HCT116 (cell line): ENCODE measurements around the gene CCR7. TPM values are rescaled to one million over a fixed set of nuclear protein-coding genes. Genes with fewer than 3 reads are reported as not detected.

Source experiments
- ATAC-seq: fragments of 200-7000 bp; cut with Tn5 transposase; 2 replicates; pipeline ENCODE4 v1.9.1; 2020; ENCODE audit warnings: mild to moderate bottlenecking, moderate library complexity
- BruUV-seq: library from RNA; stranded (reverse); fragments of 400-500 nt; replicated peaks from 2 replicates; lab custom pipeline; 2021; lab: Mats Ljungman, UMichigan
- CTCF ChIA-PET: fragments of 300-600 bp; sonication (Branson Sonifier 250); formaldehyde crosslinking; loops from one replicate; lab custom pipeline; 2021; ENCODE audit warnings: antibody characterized with exemption; lab: Charles Lee
- POLR2A ChIA-PET: fragments of 300-600, 350-600 bp; sonication (Branson Sonifier 250); formaldehyde crosslinking; loops from one replicate; lab custom pipeline; 2021; ENCODE audit warnings: antibody characterized with exemption; lab: Charles Lee
- RAD21 ChIA-PET, 2 experiments: fragments of 300-600 bp; sonication (Branson Sonifier 250); formaldehyde crosslinking; loops; one replicate each; lab custom pipeline; 2023; ENCODE audit warnings: low total read pairs in 2 of 2; ENCODE audit not compliant: uncharacterized antibody in 2 of 2, unreplicated experiment in 2 of 2, low non-redundant PET in 1 of 2; lab: Charles Lee
- DNase-seq: peaks from one replicate; pipeline ENCODE4 v3.0.0-alpha.2; 2010; ENCODE audit warnings: low read depth, low spot score
- H2AFZ ChIP-seq: fragments of 200-600 bp; shearing (Covaris generic), sonication (generic); 2 replicates; pipeline ENCODE4 v1.6.1; 2017; ENCODE audit warnings: low read depth, mixed run types, mixed read lengths, antibody characterized with exemption, low read length; ENCODE audit not compliant: poor library complexity, severe bottlenecking
- H3K27ac ChIP-seq: 2 replicates; pipeline ENCODE4 v1.5.1; 2012; ENCODE audit warnings: low read depth, low read length
- H3K27me3 ChIP-seq: fragments of 200-600 bp; sonication (generic); 2 replicates; pipeline ENCODE4 v1.6.1; 2016; ENCODE audit warnings: mixed run types, low read length, mixed read lengths; ENCODE audit not compliant: insufficient read depth
- H3K36me3 ChIP-seq, 2 experiments: fragments of 200-500 bp in 1 of 2; fragments of 200-600 bp in 1 of 2; sonication (Bioruptor generic) in 1 of 2; sonication (generic) in 1 of 2; 2 replicates each; pipeline versions ENCODE4 v1.5.1 to v1.6.1; 2014 to 2016; ENCODE audit warnings: low read length in 2 of 2, inconsistent platforms in 1 of 2, mixed read lengths in 1 of 2, mixed run types in 1 of 2; ENCODE audit not compliant: insufficient read depth in 2 of 2, control insufficient read depth in 1 of 2
- H3K4me1 ChIP-seq, 2 experiments: fragments of 200-600 bp in 1 of 2; sonication (generic) in 1 of 2; 2 replicates each; pipeline versions ENCODE4 v1.5.1 to v1.6.1; 2012 to 2017; ENCODE audit warnings: low read length in 2 of 2, inconsistent platforms in 1 of 2, mild to moderate bottlenecking in 1 of 2, mixed read lengths in 1 of 2, mixed run types in 1 of 2, moderate library complexity in 1 of 2; ENCODE audit not compliant: insufficient read depth in 2 of 2, control insufficient read depth in 1 of 2
- H3K4me2 ChIP-seq: fragments of 200-600 bp; sonication (generic); 2 replicates; pipeline ENCODE4 v1.6.1; 2017; ENCODE audit warnings: mixed run types, low read length, mixed read lengths
- H3K4me3 ChIP-seq, 2 experiments: fragments of 200-600 bp in 1 of 2; sonication (generic) in 1 of 2; replicated peaks in 1 of 2; 2 replicates each; pipeline ENCODE4 v1.5.1; 2011 to 2016; ENCODE audit warnings: low read length in 2 of 2, control low read depth in 1 of 2, low read depth in 1 of 2, mild to moderate bottlenecking in 1 of 2, mixed read lengths in 1 of 2, mixed run types in 1 of 2
- H3K79me2 ChIP-seq: fragments of 200-600 bp; sonication (generic); 2 replicates; pipeline ENCODE4 v1.6.1; 2017; ENCODE audit warnings: mild to moderate bottlenecking, mixed run types, low read length, moderate library complexity, mixed read lengths; ENCODE audit not compliant: insufficient read depth
- H3K9ac ChIP-seq: fragments of 200-600 bp; sonication (generic); 2 replicates; pipeline ENCODE4 v1.6.1; 2016; ENCODE audit warnings: low read length, mixed read lengths
- H3K9me2 ChIP-seq: fragments of 200-600 bp; sonication (generic), shearing (Covaris generic); 2 replicates; pipeline ENCODE4 v1.6.1; 2017; ENCODE audit warnings: mixed run types, mild to moderate bottlenecking, moderate library complexity; ENCODE audit not compliant: insufficient read depth
- H3K9me3 ChIP-seq, 2 experiments: fragments of 200-500 bp in 1 of 2; fragments of 200-600 bp in 1 of 2; sonication (Bioruptor generic) in 1 of 2; sonication (generic) in 1 of 2; 2 replicates each; pipeline ENCODE4 v1.6.1; 2014 to 2017; ENCODE audit warnings: low read length in 2 of 2, mixed read lengths in 2 of 2, inconsistent platforms in 1 of 2, low read depth in 1 of 2, mild to moderate bottlenecking in 1 of 2, mixed run types in 1 of 2, moderate library complexity in 1 of 2; ENCODE audit not compliant: control insufficient read depth in 1 of 2, insufficient read depth in 1 of 2
- H4K20me1 ChIP-seq: fragments of 200-600 bp; sonication (generic), shearing (Covaris generic); 2 replicates; pipeline ENCODE4 v1.6.1; 2017; ENCODE audit warnings: mixed run types, mild to moderate bottlenecking, moderate library complexity; ENCODE audit not compliant: insufficient read depth
- CBX3 ChIP-seq: IDR thresholded peaks from 2 replicates; pipeline ENCODE4 v1.6.1; 2012; ENCODE audit warnings: low read depth
- CEBPB ChIP-seq: IDR thresholded peaks from 2 replicates; pipeline ENCODE4 v1.6.1; 2012; ENCODE audit warnings: low read depth
- EGR1 ChIP-seq: IDR thresholded peaks from 2 replicates; pipeline ENCODE4 v1.6.1; 2012; ENCODE audit warnings: low read depth
- ELF1 ChIP-seq: IDR thresholded peaks from 2 replicates; pipeline ENCODE4 v1.6.1; 2012; ENCODE audit warnings: low read depth, borderline replicate concordance
- EZH2 ChIP-seq: fragments of 200-600 bp; sonication (generic); IDR thresholded peaks from 2 replicates; pipeline ENCODE4 v1.6.1; 2017; ENCODE audit warnings: antibody characterized with exemption, mixed run types
- EZH2phosphoT487 ChIP-seq: fragments of 200-600 bp; IDR thresholded peaks from 2 replicates; pipeline ENCODE4 v1.6.1; 2018; ENCODE audit warnings: antibody characterized with exemption, borderline replicate concordance
- JUND ChIP-seq: IDR thresholded peaks from 2 replicates; pipeline ENCODE4 v1.6.1; 2012
- POLR2A ChIP-seq: IDR thresholded peaks from 2 replicates; pipeline ENCODE4 v1.7.0; 2011; ENCODE audit warnings: borderline replicate concordance; ENCODE audit not compliant: insufficient read depth, insufficient read length; ENCODE audit errors: extremely low read depth
- POLR2AphosphoS5 ChIP-seq: IDR thresholded peaks from 2 replicates; pipeline ENCODE4 v1.6.1; 2011; ENCODE audit warnings: mild to moderate bottlenecking, low read depth, low read length, moderate library complexity
- RAD21 ChIP-seq: IDR thresholded peaks from 2 replicates; pipeline ENCODE4 v1.6.1; 2012; ENCODE audit warnings: low read depth, mild to moderate bottlenecking
- SIN3A ChIP-seq: IDR thresholded peaks from 2 replicates; pipeline ENCODE4 v1.6.1; 2012; ENCODE audit warnings: low read depth
- SRF ChIP-seq: IDR thresholded peaks from 2 replicates; pipeline ENCODE4 v1.6.1; 2012; ENCODE audit warnings: low read depth
- TCF7L2 ChIP-seq: IDR thresholded peaks from 2 replicates; pipeline ENCODE4 v1.7.0; 2011; ENCODE audit warnings: borderline replicate concordance, inconsistent platforms; ENCODE audit not compliant: insufficient read depth, insufficient read length; ENCODE audit errors: extremely low read depth
- YY1 ChIP-seq: IDR thresholded peaks from 2 replicates; pipeline ENCODE4 v1.6.1; 2011; ENCODE audit warnings: low read length, low read depth, moderate library complexity, mild to moderate bottlenecking; ENCODE audit not compliant: insufficient replicate concordance; ENCODE audit errors: extremely low read depth
- ZFX ChIP-seq: fragments of 450-650 bp; IDR thresholded peaks from 2 replicates; pipeline ENCODE4 v1.6.1; 2017
- ZNF274 ChIP-seq: fragments of 200-500 bp; sonication (Bioruptor generic); IDR thresholded peaks from 2 replicates; pipeline ENCODE4 v1.6.1; 2014; ENCODE audit warnings: mild to moderate bottlenecking, low read depth, low read length, inconsistent platforms
- intact Hi-C: fragments of 100-400 bp; cut with micrococcal nuclease; formaldehyde crosslinking; loops from 2 replicates; pipeline ENCODE4 v1.10.0; 2022
- total RNA-seq: library from RNA; stranded (reverse); gene quantifications from one replicate; pipeline ENCODE4 v1.2.1, GENCODE V29; 2021; ENCODE audit not compliant: unreplicated experiment
- TF ChIP-seq, protein P1 (sequence below): IDR thresholded peaks from 2 replicates; pipeline ENCODE4 v1.6.1; 2012
- TF ChIP-seq, protein P2 (sequence below): IDR thresholded peaks from 2 replicates; pipeline ENCODE4 v1.6.1; 2012
- TF ChIP-seq, protein P3 (sequence below): IDR thresholded peaks from 2 replicates; pipeline ENCODE4 v1.6.1; 2012; ENCODE audit warnings: low read depth
- TF ChIP-seq, protein P4 (sequence below), 3 experiments: fragments of 200-600 bp in 1 of 3; sonication (generic) in 1 of 3; IDR thresholded peaks in 2 of 3; conservative IDR thresholded peaks in 1 of 3; 2 replicates each; pipeline ENCODE4 v1.5.1; 2012 to 2017; ENCODE audit warnings: low read depth in 2 of 3, low read length in 2 of 3, antibody characterized with exemption in 1 of 3, borderline replicate concordance in 1 of 3, control low read depth in 1 of 3, mild to moderate bottlenecking in 1 of 3, mixed read lengths in 1 of 3, mixed run types in 1 of 3, moderate library complexity in 1 of 3; ENCODE audit not compliant: insufficient read depth in 1 of 3

CCR7 gene
- total RNA-seq, 1 experiment from 2014 or later: 0.69 TPM

GRCh38 chr17:40540448-40540847 lies 24.8 kb downstream of the CCR7 start:
- H3K36me3 ChIP-seq: no peaks in the 10 kb centered on the region
- no peak overlapping the region for H2AFZ ChIP-seq
- POLR2A ChIA-PET: no interaction called here
- H3K9ac ChIP-seq: no peak overlapping the region
- DNase-seq (no peak), ATAC-seq (no peak)
- H3K27me3 ChIP-seq: no peaks in the 10 kb centered on the region
- H3K4me2 ChIP-seq: no peak overlapping the region
- H4K20me1 ChIP-seq: no peaks in the 10 kb centered on the region
- no peaks in the 10 kb centered on the region for H3K79me2 ChIP-seq
- no peak overlapping the region for H3K4me3 ChIP-seq
- H3K9me3 ChIP-seq: no peaks in the 10 kb centered on the region
- RAD21 ChIA-PET: no interaction called here
- no peaks in the 10 kb centered on the region for H3K9me2 ChIP-seq
- H3K4me1 ChIP-seq: peaks cover 29 to 31% of the 10 kb centered on the region in 2 experiments
- intact Hi-C loops: no loop called here
- no TSS peak for BruUV-seq
- CTCF ChIA-PET: interaction anchor here (5.2 kb wide), 1 partner anchor 19 kb away, joined by 22 read pairs; no protein-coding TSS in a partner anchor
- TF ChIP-seq EZH2phosphoT487 (no peak), POLR2AphosphoS5 (no peak), TCF7L2 (no peak), SRF (no peak), SIN3A (no peak), EZH2 (no peak), JUND (no peak), YY1 (no peak), POLR2A (no peak), RAD21 (no peak), ZFX (no peak), ELF1 (no peak), CEBPB (no peak), ZNF274 (no peak), EGR1 (no peak), CBX3 (no peak)
- TF ChIP-seq, protein P1, sequence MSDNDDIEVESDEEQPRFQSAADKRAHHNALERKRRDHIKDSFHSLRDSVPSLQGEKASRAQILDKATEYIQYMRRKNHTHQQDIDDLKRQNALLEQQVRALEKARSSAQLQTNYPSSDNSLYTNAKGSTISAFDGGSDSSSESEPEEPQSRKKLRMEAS: no peak
- TF ChIP-seq, protein P2, sequence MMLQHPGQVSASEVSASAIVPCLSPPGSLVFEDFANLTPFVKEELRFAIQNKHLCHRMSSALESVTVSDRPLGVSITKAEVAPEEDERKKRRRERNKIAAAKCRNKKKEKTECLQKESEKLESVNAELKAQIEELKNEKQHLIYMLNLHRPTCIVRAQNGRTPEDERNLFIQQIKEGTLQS: no peak
- TF ChIP-seq, protein P3, sequence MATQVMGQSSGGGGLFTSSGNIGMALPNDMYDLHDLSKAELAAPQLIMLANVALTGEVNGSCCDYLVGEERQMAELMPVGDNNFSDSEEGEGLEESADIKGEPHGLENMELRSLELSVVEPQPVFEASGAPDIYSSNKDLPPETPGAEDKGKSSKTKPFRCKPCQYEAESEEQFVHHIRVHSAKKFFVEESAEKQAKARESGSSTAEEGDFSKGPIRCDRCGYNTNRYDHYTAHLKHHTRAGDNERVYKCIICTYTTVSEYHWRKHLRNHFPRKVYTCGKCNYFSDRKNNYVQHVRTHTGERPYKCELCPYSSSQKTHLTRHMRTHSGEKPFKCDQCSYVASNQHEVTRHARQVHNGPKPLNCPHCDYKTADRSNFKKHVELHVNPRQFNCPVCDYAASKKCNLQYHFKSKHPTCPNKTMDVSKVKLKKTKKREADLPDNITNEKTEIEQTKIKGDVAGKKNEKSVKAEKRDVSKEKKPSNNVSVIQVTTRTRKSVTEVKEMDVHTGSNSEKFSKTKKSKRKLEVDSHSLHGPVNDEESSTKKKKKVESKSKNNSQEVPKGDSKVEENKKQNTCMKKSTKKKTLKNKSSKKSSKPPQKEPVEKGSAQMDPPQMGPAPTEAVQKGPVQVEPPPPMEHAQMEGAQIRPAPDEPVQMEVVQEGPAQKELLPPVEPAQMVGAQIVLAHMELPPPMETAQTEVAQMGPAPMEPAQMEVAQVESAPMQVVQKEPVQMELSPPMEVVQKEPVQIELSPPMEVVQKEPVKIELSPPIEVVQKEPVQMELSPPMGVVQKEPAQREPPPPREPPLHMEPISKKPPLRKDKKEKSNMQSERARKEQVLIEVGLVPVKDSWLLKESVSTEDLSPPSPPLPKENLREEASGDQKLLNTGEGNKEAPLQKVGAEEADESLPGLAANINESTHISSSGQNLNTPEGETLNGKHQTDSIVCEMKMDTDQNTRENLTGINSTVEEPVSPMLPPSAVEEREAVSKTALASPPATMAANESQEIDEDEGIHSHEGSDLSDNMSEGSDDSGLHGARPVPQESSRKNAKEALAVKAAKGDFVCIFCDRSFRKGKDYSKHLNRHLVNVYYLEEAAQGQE: no peak
- TF ChIP-seq, protein P4, sequence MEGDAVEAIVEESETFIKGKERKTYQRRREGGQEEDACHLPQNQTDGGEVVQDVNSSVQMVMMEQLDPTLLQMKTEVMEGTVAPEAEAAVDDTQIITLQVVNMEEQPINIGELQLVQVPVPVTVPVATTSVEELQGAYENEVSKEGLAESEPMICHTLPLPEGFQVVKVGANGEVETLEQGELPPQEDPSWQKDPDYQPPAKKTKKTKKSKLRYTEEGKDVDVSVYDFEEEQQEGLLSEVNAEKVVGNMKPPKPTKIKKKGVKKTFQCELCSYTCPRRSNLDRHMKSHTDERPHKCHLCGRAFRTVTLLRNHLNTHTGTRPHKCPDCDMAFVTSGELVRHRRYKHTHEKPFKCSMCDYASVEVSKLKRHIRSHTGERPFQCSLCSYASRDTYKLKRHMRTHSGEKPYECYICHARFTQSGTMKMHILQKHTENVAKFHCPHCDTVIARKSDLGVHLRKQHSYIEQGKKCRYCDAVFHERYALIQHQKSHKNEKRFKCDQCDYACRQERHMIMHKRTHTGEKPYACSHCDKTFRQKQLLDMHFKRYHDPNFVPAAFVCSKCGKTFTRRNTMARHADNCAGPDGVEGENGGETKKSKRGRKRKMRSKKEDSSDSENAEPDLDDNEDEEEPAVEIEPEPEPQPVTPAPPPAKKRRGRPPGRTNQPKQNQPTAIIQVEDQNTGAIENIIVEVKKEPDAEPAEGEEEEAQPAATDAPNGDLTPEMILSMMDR (IDR thresholded peaks at IDR 0.05 in 2 of 3, conservative IDR thresholded peaks at IDR 0.05 in 1 of 3; ENCODE audit: borderline replicate concordance in 1 of 3, insufficient read depth in 1 of 3, low read depth in 2 of 3, low read length in 2 of 3): no peak
- TF ChIP-seq, all 23 proteins: peak for 0
- no peak overlapping the region for H3K27ac ChIP-seq
